Endothelial cell of umbilical vein (primary cell): ENCODE measurements around the gene VPS16. TPM values are rescaled to one million over a fixed set of nuclear protein-coding genes. Genes with fewer than 3 reads are reported as not detected.
"Not testable (repeated sequence)": the region's sequence is repeated elsewhere in the genome, so short reads cannot be mapped to it uniquely, and the experiment has no call there.

ENCODE experiments used
- BruUV-seq: library from RNA; stranded (reverse); fragments of 400-500 nt; replicated peaks from 2 replicates; lab custom pipeline; 2021; lab: Mats Ljungman, UMichigan
- CTCF ChIA-PET: fragments of 300-600, 350-600 bp; sonication (Branson Sonifier 250); formaldehyde crosslinking; loops from one replicate; lab custom pipeline; 2021; ENCODE audit warnings: antibody characterized with exemption, inconsistent platforms; lab: Charles Lee
- POLR2A ChIA-PET: fragments of 300-600, 350-600 bp; sonication (Branson Sonifier 250); formaldehyde crosslinking; loops from one replicate; lab custom pipeline; 2021; ENCODE audit warnings: antibody characterized with exemption, inconsistent platforms; lab: Charles Lee
- DNase-seq: peaks from one replicate; pipeline ENCODE4 v3.0.0-alpha.2; 2011; ENCODE audit warnings: low read depth, low spot score
- FAIRE-seq: peaks from 2 replicates; lab custom pipeline; 2011; peaks lifted over from hg19 to GRCh38; lab: Jason Lieb, UNC
- H2AFZ ChIP-seq: 2 replicates; pipeline ENCODE4 v1.6.0; 2012; ENCODE audit warnings: low read depth, low read length, control low read depth, inconsistent platforms
- H3K27ac ChIP-seq: 2 replicates; pipeline ENCODE4 v1.5.1; 2011; ENCODE audit warnings: low read depth, mild to moderate bottlenecking, control low read depth, low read length, moderate library complexity; ENCODE audit not compliant: insufficient read depth
- H3K27me3 ChIP-seq, 2 experiments: 2 replicates each; pipeline versions ENCODE4 v1.6.0 to v1.6.1; 2011; ENCODE audit warnings: low read length in 2 of 2, mixed read lengths in 1 of 2; ENCODE audit not compliant: control insufficient read depth in 2 of 2, insufficient read depth in 2 of 2
- H3K36me3 ChIP-seq, 2 experiments: 2 replicates in 1 of 2; 3 replicates in 1 of 2; pipeline ENCODE4 v1.5.1; 2011; ENCODE audit warnings: low read length in 2 of 2, mild to moderate bottlenecking in 1 of 2, moderate library complexity in 1 of 2; ENCODE audit not compliant: control insufficient read depth in 2 of 2, insufficient read depth in 2 of 2; ENCODE audit errors: extremely low read depth in 1 of 2
- H3K4me1 ChIP-seq: 3 replicates; pipeline ENCODE4 v1.5.1; 2011; ENCODE audit warnings: mild to moderate bottlenecking, low read length; ENCODE audit not compliant: control insufficient read depth, insufficient read depth; ENCODE audit errors: extremely low read depth
- H3K4me2 ChIP-seq: 2 replicates; pipeline ENCODE4 v1.6.1; 2011; ENCODE audit warnings: low read length, control low read depth, mixed read lengths; ENCODE audit not compliant: insufficient read depth
- H3K4me3 ChIP-seq, 3 experiments: fragments of 200-600 bp in 1 of 3; sonication (generic), shearing (Covaris generic) in 1 of 3; replicated peaks in 1 of 3; 2 replicates each; pipeline ENCODE4 v1.5.1; 2011 to 2016; ENCODE audit warnings: control low read depth in 3 of 3, low read length in 3 of 3, mild to moderate bottlenecking in 2 of 3, inconsistent platforms in 1 of 3, low read depth in 1 of 3, moderate library complexity in 1 of 3; ENCODE audit not compliant: insufficient read depth in 1 of 3
- H3K79me2 ChIP-seq: 2 replicates; pipeline ENCODE4 v1.6.0; 2012; ENCODE audit warnings: low read length, inconsistent platforms; ENCODE audit not compliant: control insufficient read depth, insufficient read depth
- H3K9ac ChIP-seq: replicated peaks from 2 replicates; pipeline ENCODE3; 2011; ENCODE audit warnings: low read length, control low read depth; ENCODE audit not compliant: insufficient read depth; ENCODE audit errors: extremely low read depth
- H3K9me1 ChIP-seq: replicated peaks from 3 replicates; pipeline ENCODE4 v1.6.0; 2011; ENCODE audit warnings: mild to moderate bottlenecking, low read length; ENCODE audit not compliant: control insufficient read depth, insufficient read depth; ENCODE audit errors: extremely low read depth
- H3K9me3 ChIP-seq: replicated peaks from 2 replicates; pipeline ENCODE4 v1.5.1; 2012; ENCODE audit warnings: low read length, inconsistent platforms; ENCODE audit not compliant: control insufficient read depth, insufficient read depth
- H4K20me1 ChIP-seq: replicated peaks from 2 replicates; pipeline ENCODE3; 2011; ENCODE audit warnings: mild to moderate bottlenecking, low read length; ENCODE audit not compliant: control insufficient read depth, insufficient read depth; ENCODE audit errors: extremely low read depth
- CTCF ChIP-seq, 2 donors: IDR thresholded peaks; 1 replicate in 1 of 2; 2 replicates in 1 of 2; pipeline ENCODE4 v1.5.1; 2011; ENCODE audit warnings: low read length in 2 of 2, mild to moderate bottlenecking in 2 of 2, moderate library complexity in 2 of 2, control low read depth in 1 of 2, inconsistent platforms in 1 of 2, low read depth in 1 of 2; ENCODE audit not compliant: insufficient read depth in 1 of 2; ENCODE audit errors: extremely low read depth in 1 of 2
- EZH2 ChIP-seq: IDR thresholded peaks from 2 replicates; pipeline ENCODE4 v1.6.1; 2012; ENCODE audit warnings: borderline replicate concordance, low read depth, mild to moderate bottlenecking, moderate library complexity, low read length, inconsistent platforms; ENCODE audit not compliant: severe bottlenecking
- FOS ChIP-seq: IDR thresholded peaks from 2 replicates; pipeline ENCODE4 v1.6.1; 2011; ENCODE audit warnings: mild to moderate bottlenecking, low read length, moderate library complexity, borderline replicate concordance; ENCODE audit not compliant: insufficient read depth
- GATA2 ChIP-seq: IDR thresholded peaks from 2 replicates; pipeline ENCODE4 v1.7.0; 2011; ENCODE audit warnings: low read depth, mild to moderate bottlenecking, moderate library complexity, mixed read lengths, low read length; ENCODE audit not compliant: insufficient read length, insufficient read depth
- JUN ChIP-seq: IDR thresholded peaks from 2 replicates; pipeline ENCODE4 v1.6.1; 2011; ENCODE audit warnings: borderline replicate concordance, low read depth; ENCODE audit not compliant: insufficient read length, insufficient read depth
- MAX ChIP-seq: IDR thresholded peaks from 2 replicates; pipeline ENCODE4 v1.6.1; 2011; ENCODE audit not compliant: insufficient read depth, insufficient read length
- MYC ChIP-seq: IDR thresholded peaks from one replicate; pipeline ENCODE4 v1.6.1; 2011; ENCODE audit warnings: mild to moderate bottlenecking, low read depth, low read length
- POLR2A ChIP-seq: IDR thresholded peaks from 2 replicates; pipeline ENCODE4 v1.6.1; 2012; ENCODE audit warnings: low read depth, mild to moderate bottlenecking, control low read depth, low read length
- POLR2AphosphoS5 ChIP-seq: IDR thresholded peaks from 2 replicates; pipeline ENCODE4 v1.6.1; 2012; ENCODE audit warnings: low read depth, mild to moderate bottlenecking, control low read depth, low read length, moderate library complexity; ENCODE audit not compliant: insufficient read depth
- dilution Hi-C: fragments of 300-500 bp; cut with MboI; formaldehyde crosslinking; loops from one replicate; pipeline ENCODE4 v1.15.0; 2019; ENCODE audit warnings: low sequenced_read_pairs; ENCODE audit not compliant: extremely low pct_ligation_motif_present
- intact Hi-C: fragments of 100-400 bp; cut with micrococcal nuclease; formaldehyde crosslinking; loops from one replicate; pipeline ENCODE4 v1.10.0; 2022
- polyA plus RNA-seq, 4 experiments: library from polyadenylated mRNA; depleted of rRNA in 3 of 4; stranded (reverse) in 3 of 4; unstranded in 1 of 4; fragments of >200 nt; gene quantifications; 2 replicates each; pipeline versions ENCODE4 v1.2.1 to v1.2.3, GENCODE V29; 2011 to 2012; ENCODE audit warnings: missing spikeins in 1 of 4
- total RNA-seq: library from RNA; stranded (reverse); gene quantifications from 2 replicates; pipeline ENCODE4 v1.2.3, GENCODE V29; 2021

Gene VPS16
- total and polyA plus RNA-seq, 2 donors (not counting 3 experiments of a cell fraction or from before 2014, with no cell fraction given): 37.6 to 42.3 TPM

- CTCF ChIA-PET: no interaction called here
- Histone ChIP-seq H3K27ac (no peak overlapping the region), H3K4me2 (no peak overlapping the region), H3K79me2 (no peaks in the 10 kb centered on the region), H3K9me3 (no peaks in the 10 kb centered on the region), H3K9me1 (no peaks in the 10 kb centered on the region), H3K4me3 (no peak overlapping the region), H3K27me3 (peaks cover 40 to 63% of the 10 kb centered on the region in 2 experiments), H4K20me1 (no peaks in the 10 kb centered on the region), H3K36me3 (no peaks in the 10 kb centered on the region), H3K4me1 (no peaks in the 10 kb centered on the region), H2AFZ (no peak overlapping the region), H3K9ac (no peak overlapping the region)
- FAIRE-seq: no peak
- TF ChIP-seq POLR2A: no peak
- TF ChIP-seq MAX: no peak
- TF ChIP-seq POLR2AphosphoS5: no peak
- TF ChIP-seq MYC: no peak
- TF ChIP-seq GATA2: no peak
- TF ChIP-seq FOS: no peak
- TF ChIP-seq JUN: no peak
- TF ChIP-seq CTCF (IDR thresholded peaks at IDR 0.05; ENCODE audit: extremely low read depth in 1 of 2, insufficient read depth in 1 of 2, low read depth in 1 of 2, low read length in 2 of 2): no peak
- no peak for TF ChIP-seq EZH2
- BruUV-seq: no TSS peak
- dilution Hi-C loops (no loop called here), intact Hi-C loops (no loop called here)
- DNase-seq: no peak
- POLR2A ChIA-PET: no interaction called here
These were observed 33.5 kb upstream of the VPS16 start for GRCh38 chr20:2807019-2807418.

- H3K4me1 ChIP-seq, H3K9me1 ChIP-seq, H3K9ac ChIP-seq, H3K79me2 ChIP-seq, H3K4me2 ChIP-seq, FAIRE-seq, CTCF ChIA-PET, intact Hi-C loops, H3K36me3 ChIP-seq, H3K27ac ChIP-seq, DNase-seq, H3K9me3 ChIP-seq, H4K20me1 ChIP-seq, H2AFZ ChIP-seq, H3K4me3 ChIP-seq, dilution Hi-C loops, POLR2A ChIA-PET, BruUV-seq: not testable (repeated sequence)
- peaks cover 34 to 60% of the 10 kb centered on the region in 2 experiments for H3K27me3 ChIP-seq
These were observed 32.6 kb upstream of the VPS16 start for GRCh38 chr20:2807929-2808328.
